HG03108 (cell line): Measurements from ENCODE around the gene BORA.
"Not testable (repeated sequence)": the region's sequence is repeated elsewhere in the genome, so short reads cannot be mapped to it uniquely, and the experiment has no call there.

Experiments used
- ATAC-seq: cut with Tn5 transposase; IDR thresholded peaks from one replicate; pipeline ENCODE4 v1.9.1; 2021; ENCODE audit warnings: moderate library complexity; ENCODE audit not compliant: unreplicated experiment

BORA gene

GRCh38 chr13:72727417-72728289 is at the start of gene BORA, which contains the start of gene MZT1:
Gene BORA, plus strand, starts transcription at chr13:72727923. Its CDS starts 1,018 bp downstream, at chr13:72728941.
Gene MZT1, minus strand, starts transcription at chr13:72727629. Its CDS starts 27 bp downstream, at chr13:72727602.
- ATAC-seq: peak; percentile 94

- ATAC-seq: no peak
Measured at GRCh38 chr13:72678312-72678711, 49.4 kb upstream of the BORA start.

- ATAC-seq: no peak
Measured at GRCh38 chr13:72680353-72680752, 47.4 kb upstream of the BORA start.

- ATAC-seq: no peak
Measured at GRCh38 chr13:72686766-72687165, 41.0 kb upstream of the BORA start.

GRCh38 chr13:72689181-72689696 is 38.5 kb upstream of the BORA start:
- no peak for ATAC-seq

DNA sequence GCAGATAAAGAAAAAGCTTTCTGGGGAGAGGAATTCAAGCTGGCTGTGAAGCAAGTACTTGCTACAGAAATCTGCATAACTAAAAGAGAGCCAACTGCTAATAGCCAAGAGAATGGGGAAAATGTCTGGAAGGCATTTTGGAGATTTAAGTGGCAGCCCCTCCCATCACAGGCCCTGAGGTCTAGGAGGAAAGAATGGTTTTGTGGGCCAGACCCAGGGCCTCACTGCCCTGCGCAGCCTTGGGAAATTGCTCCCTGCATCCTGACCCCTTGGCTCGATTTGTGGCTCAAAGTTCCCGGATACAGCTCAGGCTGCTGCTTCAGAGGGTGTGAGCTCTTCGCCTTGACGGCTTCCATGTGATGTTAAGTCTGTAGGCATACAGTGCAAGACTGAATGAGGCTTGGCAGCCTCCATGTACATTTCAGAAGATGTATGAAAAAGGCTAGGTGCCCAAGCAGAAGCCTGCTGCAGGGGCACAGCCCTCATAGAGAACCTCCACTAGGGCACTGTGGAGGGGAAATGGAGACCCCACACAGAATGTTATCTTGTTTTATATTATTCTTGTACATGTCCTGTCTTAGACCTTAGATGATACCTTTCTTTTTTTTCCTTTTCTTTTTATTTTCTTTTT is 34.7 kb upstream of the BORA start:
- ATAC-seq: no peak

GRCh38 chr13:72693832-72694231 is 33.9 kb upstream of the BORA start:
- ATAC-seq: no peak

DNA sequence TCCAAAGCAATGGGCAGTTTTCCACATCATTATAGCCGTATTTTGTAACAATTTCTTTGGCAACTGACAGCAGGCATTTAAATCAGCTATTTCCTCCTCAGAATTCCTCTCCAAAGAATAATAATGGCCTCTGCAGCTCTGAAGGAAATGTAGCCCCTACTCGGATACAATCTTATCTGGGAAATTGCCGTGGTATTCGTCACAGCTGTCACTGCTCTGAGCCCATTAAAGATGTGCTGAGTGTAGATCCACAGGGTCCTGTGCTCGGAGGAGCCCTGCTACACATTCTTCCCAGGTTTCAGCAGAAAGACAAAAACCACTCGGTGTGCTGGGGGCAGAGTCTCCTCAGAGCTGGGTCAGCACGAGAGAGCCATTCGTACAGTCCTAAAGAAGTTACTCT is 33.4 kb upstream of the BORA start:
- no peak for ATAC-seq

DNA sequence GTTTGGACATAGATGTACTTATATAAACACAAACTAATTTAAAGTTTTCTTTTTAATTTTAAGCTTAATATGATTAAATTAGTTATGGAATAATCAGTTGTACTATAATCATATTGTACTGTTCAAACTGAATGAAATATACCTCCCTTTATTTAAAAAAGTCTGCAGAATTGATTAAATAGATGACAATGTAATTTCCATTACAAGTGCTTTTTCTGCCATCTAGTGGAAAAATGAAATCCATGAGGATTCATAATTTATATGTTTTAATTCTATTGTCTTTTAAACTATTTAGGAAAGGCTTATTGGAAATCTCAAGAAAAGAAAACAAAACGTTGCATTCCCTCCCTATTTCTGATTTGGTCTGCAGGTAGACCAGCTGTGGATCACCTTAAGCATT is 31.1 kb upstream of the BORA start:
- no peak for ATAC-seq

- no peak for ATAC-seq
Measured at GRCh38 chr13:72698164-72698563, 29.6 kb upstream of the BORA start.

- ATAC-seq: no peak
Measured at GRCh38 chr13:72700509-72700908, 27.2 kb upstream of the BORA start.

- ATAC-seq: no peak
Measured at GRCh38 chr13:72716776-72717175, 10.9 kb upstream of the BORA start.

DNA sequence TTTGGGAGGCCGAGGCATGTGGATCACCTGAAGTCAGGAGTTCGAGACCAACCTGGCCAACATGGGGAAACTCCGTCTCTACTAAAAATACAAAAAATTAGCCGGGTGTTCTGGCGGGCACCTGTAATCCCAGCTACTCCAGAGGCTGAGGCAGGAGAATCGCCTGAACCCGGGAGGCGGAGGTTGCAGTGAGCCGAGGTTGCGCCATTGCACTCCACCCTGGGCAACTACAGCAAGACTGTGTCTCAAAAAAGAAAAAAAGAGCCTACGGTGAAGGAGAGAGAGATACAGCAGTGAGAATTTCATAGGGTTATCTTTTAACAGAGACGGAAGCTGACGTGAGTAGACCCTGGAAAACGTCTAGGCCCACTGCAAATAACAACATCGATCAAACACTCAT is 1.5 kb upstream of the BORA start:
- not testable (repeated sequence) for ATAC-seq

DNA sequence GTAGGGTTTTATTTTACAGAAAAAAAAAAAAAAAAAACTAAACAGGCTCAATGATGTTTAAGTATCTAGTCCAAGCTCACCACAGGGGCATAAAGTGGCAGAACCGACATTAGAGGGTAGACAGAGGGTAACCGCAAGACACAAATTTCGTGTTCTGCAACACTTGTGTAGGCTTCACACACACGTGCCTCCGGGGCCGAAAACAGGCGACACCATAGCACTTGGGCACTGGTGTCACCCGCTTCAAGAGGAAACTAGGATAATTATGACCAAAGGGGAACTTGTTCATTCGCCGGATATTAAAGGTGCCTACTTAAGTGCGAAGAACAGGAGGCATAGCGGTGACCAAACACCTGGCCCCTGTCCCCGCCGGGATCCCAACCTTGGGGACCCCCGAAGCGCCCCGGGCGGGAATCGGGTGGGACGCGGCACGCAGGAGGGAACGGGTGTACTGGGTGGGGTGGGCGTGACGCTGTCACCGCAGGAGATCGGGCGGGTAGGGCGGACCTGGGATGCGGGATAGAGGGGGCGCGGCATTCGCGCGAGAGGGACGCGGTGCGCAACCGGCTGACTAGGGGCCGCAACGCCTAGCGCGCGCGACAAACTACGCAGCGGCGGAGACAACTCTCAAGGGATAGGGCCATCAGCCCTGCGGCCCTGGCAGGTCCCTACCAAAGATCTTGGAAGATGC is 852 bp upstream of the BORA start:
- peak; percentile 13 for ATAC-seq

GRCh38 chr13:72728290-72728605 is 525 bp downstream of the BORA start:
- no peak for ATAC-seq

DNA sequence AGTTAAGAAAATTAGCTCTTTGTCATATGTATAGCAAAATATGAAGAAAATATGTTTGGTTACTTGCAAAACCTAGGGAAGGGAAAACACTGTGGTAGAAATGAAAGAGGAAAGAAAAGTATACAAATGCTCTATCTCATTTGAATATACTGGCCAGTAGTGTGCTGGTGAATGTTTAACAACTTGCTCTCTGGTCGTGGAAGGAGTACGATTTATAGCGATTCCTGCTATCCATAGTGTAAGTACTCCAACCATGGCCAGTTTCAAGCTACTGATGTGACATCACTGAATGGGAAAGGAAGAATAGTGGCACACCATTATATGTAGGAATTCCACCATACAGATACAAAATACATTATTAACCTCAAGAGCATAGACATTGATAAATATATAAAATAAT is 9.3 kb downstream of the BORA start:
- no peak for ATAC-seq

GRCh38 chr13:72740015-72740414 is 12.3 kb downstream of the BORA start:
- ATAC-seq: no peak

GRCh38 chr13:72745260-72745659 is 17.5 kb downstream of the BORA start:
- ATAC-seq: no peak

DNA sequence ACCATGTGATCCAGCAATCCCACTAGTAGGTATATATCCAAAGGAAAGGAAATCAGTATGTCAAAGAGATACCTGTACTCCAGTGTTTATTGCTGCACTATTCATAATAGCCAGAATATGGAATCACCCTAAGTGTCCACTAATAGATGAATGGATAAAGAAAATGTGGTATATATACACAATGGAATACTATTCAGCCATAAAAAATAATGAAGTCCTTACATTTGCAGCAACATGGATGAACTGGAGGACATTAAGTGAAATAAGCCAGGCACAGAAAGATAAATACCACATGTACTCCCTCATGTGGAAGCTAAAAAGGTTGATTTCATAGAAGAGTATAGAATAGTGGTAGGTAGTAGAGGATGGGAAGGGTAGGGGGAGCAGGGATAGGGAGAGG is 23.5 kb downstream of the BORA start:
- ATAC-seq: no peak

DNA sequence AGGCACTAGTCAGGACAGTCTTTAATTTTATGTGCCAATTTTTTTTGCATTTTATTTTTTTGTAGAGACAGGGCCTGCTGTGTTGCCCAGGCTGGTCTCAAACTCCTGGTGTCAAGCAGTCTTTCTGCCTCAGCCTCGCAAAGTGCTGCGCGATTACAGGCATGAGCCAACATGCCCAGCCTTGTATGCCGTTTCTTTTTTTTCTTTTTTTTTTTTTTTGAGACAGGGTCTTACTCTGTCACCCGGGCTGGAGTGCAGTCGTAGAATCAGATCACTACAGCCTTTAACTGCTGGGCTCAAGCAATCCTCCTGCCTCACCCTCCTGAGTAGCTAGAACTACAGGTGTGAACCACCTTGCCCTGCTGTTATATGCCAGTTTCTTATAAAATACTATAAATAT is 26.4 kb downstream of the BORA start:
- ATAC-seq: no peak

GRCh38 chr13:72757792-72758535 is 30.2 kb downstream of the BORA start:
- no peak for ATAC-seq
